HG03103 (cell line): ENCODE results near the gene SPDYC.
"Not testable (repeated sequence)": the region's sequence is repeated elsewhere in the genome, so short reads cannot be mapped to it uniquely, and the experiment has no call there.

Experiments used
- ATAC-seq: cut with Tn5 transposase; IDR thresholded peaks from one replicate; pipeline ENCODE4 v1.9.1; 2021; ENCODE audit warnings: low read depth; ENCODE audit not compliant: unreplicated experiment

SPDYC gene

DNA sequence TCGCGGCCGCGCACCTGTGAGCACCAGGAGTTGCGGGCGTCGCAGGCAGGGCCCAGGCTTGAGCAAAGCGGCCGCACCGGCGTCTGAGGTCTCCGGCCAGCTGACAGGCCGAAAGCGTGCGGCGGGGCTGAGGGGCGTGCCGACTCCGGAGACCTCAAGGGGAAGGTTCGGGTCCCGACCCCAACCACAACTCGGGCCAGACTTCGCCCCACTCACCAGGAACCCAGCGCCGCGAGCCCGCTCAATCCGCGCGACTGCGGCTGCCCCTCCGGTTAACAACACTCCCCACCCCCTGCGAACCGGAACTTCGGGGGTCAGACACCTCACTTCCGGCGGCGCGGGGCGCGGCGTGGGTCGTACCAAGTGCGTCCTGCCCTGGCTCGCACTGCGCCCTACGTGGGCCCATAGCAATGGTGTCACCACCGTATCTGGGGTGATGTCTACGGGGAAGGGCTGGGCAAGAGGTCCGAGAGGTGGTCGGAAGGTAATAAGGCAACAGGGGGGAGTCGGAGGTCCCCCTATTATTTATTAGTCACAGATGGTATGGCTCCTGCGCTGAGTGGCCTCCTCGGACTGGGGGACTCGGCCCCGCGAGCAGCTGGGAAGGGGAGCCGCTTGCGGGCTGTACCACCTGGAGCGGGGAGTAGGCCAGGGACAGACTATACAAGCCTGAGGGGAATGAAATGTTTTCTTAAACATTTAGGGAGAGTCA lies 35.6 kb upstream of the SPDYC start, which contains the start of gene SYVN1:
TSS of gene SYVN1 (minus strand) at position 280 of the 712 bp plus-strand sequence. CDS start 918 bp downstream, outside the sequence.
- ATAC-seq: peak; percentile 44

DNA sequence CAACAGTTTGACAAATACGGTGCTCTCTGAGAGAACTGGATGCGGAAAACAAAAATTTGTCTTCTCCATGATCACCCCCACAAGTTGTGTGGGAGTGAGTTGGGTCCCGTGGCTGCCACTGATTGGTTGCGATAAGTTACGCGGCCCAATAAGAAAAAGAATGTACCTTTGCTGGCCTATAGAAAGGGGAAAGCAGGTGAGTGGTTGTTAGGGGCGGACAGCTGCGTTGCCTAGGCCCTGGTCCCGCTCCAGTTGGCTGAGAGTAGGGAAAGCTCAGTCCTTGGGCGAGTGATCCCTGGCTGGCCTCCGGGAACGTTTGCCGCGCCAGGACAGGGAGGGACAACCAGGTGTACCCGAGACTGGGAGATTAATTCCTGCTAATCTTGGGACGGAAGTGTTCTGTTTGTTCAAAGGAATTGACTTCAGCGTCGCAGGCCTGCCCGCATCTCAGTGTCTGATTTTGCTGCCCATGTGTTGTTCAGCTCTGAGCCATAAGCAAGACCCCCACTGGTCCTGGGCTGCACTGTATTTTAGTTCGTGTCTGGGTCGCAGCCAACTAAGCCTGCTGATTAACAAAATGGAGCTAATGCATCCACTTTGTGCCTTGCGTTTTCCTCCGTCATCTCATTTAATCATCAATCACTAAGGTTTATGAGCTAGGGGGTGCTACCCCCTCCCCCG lies 34.9 kb upstream of the SPDYC start:
- ATAC-seq: peak; percentile 58

DNA sequence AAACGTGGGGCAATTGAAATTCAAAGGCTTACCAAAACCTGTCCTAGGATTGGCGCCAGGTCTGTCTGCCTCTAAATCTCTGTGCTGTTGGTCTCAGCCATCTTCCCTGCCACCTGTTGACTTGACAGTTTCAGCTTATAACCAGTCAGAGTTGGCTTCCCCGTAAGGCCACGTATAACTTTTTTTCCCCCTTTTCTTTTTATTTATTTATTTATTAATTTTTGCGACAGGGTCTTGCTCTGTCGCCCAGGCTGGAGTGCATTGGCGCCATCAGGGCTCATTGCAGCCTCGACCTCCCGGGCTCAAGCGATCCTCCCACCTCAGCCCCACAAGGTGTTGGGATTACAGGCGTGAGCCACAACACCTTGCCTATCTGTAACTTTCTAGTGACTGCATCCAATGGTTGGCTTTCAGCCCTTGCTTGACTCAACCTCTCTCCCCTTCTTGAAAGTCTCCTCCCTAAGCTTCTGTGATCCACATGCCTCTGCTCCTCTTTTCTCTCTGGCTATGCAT lies 34.3 kb upstream of the SPDYC start:
- no peak for ATAC-seq

DNA sequence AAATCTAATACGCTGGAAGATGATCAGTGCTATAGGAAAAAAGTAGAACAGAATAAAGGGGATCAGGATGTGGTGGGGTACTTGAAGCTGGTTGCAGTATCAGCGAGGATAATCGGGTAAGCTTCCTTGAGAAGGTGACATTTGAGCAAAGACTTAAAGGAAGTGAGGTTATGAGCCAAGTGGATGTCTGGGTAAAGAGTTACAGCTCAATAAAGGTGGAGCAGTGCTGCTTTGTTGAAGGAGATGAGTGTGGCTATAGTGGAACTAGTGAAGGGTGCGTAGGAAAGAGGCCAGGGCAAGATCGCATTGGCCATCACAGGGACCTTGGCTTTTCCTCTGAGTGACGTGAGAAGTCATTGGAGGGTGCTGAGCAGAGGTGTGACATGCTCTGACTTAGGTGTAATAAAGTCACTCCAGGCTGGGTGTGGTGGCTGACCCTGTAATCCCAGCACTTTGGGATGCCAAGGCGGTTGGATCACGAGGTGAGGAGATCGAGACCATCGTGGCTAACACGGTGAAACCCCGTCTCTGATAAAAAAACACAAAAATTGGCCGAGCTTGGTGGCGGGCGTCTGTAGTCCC lies 33.4 kb upstream of the SPDYC start:
- no peak for ATAC-seq

DNA sequence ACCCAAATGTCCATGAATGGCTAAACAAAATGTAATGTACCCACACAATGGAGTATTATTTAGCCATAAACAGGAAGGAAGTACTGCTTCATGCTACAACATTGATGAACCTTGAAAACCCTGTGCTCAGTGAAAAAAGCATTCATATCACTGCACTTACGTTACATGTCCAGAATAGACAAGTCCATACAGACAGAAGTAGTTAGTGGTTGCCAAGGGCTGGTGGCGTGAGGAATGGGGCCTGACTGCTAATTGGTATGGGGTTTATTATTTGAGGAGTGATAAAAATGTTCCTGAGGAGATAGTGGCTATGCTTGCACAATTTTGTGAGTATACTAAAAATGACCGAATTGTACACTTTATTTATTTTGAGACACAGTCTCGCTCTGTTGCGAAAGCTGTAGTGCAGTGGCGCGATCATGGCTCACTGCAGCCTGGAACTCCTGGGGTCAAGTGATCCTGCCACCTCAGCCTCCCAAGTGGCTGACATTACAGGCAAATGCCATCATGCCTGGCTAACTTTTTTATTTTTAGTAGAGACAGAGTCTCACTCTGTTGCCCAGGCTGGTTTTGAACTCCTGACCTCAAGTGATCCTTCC lies 28.0 kb upstream of the SPDYC start:
- no peak for ATAC-seq

DNA sequence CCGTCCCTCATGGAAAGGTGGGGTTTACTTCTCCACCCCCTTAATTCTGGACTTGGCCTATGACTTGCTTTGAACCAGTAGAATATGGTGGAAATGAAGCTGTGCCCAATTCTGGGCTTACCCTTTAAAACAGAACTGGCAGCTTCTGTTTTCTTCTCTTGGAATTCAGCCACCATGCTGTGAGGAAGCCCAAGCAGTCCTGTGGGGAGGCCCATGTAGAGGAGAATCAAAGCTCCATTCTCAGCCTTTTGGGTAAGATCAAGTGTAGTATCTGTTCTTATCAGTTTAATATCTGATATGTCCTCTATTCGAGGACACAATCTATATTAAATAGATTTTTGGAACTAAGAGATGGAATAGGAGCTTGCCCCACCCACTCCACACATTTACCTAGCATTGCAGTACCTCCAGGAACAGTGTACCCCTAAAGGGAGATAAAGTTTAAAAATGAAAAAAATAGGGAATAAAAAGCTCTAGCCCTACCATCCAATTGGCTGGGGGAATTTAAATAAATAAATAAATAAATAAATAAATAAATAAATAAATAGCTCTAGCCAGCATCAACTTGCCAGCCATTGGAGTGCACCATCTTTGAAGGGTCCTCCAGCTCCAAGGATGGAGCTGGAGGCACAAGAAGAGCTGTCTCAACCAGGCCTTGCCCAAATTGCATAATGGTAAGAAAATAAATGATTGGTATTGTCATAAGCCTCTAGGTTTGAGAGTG lies 22.5 kb upstream of the SPDYC start:
- no peak for ATAC-seq

DNA sequence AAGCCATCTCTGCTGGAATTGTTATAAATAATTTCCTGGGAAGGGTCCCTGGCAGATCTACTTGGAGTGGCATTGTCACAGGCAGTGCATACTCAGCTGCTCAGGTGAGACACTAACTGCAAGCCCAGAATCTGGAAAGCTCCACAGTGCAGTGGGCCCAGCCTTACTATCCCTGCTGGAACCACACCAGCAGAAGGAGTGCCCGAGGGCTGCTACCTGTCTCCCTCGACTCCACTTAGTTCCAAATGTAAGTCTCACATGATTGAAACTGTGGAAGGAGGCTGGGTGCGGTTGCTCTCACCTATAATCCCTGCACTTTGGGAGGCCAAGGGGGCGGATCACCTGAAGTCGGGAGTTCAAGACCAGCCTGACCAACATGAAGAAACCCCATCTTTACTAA lies 21.4 kb upstream of the SPDYC start:
- ATAC-seq: no peak

DNA sequence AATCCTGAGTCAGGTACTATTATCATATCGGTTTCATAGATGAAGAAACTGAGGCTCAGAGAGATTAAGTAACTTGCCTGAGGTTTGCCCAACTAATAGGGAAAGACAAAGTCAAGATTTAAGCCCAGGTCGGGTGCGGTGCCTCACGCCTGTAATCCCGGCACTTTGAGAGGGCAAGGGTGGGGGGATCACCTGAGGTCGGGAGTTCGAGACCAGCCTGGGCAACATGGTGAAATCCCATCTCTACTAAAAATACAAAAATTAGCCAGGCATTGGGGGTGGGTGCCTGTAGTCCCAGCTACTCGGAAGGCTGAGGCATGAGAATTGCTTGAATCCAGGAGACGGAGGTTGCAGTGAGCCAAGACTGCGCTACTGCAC lies 19.9 kb upstream of the SPDYC start:
- ATAC-seq: not testable (repeated sequence)

DNA sequence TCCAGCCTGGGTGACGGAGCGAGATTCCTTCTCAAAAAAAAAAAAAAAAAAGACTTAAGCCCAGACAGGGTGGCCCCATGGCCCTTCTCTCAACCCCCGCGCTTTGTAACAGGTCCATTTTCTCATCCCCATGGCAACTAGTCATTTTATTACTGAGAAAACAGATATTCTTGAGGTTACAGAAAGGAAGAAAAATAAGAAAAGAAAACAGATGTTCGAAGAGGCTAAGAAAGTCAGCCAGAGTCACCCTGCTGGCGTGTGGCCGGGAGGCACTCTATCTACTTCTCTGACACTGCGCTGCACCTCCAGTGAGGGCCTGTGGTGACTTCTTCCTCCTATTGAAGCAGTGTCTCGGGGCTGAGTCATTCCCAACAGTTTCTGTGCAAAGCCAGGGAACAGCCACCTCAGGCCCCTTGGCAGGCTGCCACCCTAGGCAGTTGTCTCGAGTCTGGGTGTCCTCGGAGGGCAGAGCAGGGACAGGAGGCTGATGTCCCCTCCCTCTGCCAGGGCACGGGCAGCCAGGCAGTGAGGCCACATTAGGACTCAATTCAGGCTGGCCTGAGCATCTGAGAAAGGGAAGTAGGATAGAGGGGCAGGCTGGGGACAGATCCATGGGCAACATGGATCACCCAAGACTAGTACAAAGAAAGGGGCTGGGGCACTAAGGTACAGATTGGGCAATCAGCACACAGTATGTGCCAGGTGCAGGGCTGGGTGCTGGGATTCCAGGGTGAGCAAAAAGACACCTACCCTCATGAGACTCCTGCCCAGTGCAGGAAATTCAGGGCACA lies 19.3 kb upstream of the SPDYC start:
- ATAC-seq: no peak

DNA sequence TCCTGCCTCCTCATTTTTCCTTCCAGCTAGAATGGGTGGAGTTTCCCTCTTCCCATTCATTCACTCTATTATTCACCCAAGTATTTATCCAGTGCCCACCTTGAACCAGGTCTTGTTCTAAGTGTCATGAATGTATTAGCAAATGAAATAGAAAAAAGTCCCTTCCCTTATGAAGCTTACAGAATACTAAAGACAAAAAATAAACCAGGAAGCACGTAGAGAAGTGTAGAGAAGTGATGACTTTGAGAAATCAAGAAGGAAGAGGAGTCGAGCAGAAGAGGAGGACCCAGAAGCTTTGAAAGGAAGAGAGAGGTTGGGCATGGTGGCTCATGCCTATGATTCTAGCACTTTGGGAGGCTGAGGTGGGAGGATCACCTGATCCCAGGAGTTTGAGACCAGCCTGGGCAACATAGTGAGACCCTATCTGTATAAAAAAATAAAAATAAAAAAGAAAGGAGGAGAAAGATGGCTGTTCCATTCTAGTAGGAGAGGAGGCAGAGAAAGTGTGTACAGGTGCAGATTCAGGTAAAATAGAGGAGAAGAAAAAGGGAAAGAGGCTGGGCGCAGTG lies 18.6 kb upstream of the SPDYC start:
- ATAC-seq: no peak

DNA sequence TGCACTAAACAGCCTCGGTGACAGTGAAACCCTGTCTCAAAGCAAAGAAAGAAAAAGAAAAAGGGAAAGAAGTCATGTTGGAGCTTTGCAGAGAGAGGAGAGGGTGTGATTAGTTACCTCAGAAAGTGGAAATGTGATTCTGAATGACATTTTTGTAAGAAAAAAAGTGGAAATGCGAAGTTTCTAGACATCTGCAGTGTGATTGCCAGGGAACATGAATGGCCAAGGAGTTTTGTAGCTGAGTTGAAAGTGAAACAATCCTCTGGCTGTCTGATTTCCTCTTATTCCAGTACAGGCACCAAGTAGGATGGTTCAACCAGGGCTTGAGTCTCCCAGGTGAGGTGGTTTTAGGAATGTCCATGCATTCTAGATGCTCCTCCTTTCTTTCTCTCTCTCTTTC lies 17.9 kb upstream of the SPDYC start:
- ATAC-seq: no peak

DNA sequence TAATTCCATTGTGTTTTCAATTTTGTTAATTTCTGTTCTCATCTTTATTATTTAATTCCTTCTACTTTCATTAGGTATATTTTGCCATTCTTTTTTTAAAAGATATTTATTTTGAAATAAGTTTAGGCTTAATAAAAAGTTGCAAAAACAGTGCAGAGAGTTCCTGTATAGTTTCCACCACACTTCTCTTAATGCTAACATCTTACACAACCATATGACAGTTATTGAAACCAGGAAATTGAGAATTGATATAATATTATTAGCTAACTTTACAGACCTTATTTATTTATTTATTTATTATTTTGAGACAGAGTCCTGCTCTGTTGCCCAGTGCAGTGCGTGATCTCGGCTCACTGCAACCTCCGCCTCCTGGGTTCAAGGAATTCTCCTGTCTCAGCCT lies 13.8 kb upstream of the SPDYC start:
- ATAC-seq: no peak

DNA sequence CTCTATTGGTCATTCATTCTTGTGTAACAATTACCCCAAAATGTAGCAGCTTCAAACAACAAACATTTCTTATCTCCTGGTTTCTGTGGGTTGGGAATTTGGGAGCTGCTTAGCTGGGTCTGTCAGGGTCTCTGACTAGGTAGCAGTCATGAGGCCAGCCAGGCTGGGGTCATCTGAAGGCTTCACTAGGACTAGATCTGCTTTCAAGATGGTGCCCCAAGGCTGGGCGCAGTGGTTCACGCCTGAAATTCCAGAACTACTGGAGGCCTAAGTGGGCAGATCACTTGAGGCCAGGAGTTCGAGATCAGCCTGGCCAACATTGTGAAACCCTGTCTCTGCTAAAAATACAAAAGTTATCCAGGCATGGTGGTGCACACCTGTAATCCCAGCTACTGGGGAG lies 13.1 kb upstream of the SPDYC start:
- ATAC-seq: no peak

DNA sequence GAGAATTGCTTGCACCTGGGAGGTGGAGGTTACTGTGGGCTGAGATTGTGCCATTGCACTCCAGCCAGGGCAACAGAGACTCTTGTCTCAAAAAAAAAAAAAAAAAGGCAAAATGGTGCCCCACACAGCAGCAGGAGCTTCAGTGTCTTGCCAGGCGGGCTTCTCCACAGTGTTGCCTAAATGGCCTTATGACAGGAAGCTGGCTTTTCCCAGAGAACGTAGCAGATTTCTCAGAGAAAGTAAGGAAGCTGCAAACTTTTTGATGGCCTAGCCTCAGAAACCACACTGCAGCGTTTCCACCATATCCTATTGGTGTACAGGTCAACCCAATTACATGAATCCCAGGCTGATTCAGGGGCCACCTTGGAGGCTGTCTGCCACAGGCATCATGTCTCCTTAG lies 12.7 kb upstream of the SPDYC start:
- ATAC-seq: no peak

DNA sequence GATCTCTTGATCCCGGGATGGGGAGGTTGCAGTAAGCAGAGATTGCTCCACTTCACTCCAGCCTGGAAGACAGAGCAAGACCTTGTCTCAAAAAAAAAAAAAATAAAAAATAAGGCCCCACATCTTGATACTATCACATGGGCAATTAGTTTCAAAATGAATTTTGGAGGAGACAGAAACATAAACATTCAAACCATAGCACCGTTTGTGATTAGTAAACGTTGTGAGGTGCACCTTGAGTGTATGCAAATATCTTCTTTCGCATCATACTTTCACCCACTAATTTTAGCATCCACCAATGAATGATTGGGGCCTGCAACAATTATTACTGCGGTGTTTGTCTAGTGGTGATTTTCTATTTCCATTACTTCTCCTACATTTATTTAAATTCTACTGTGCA lies 11.0 kb upstream of the SPDYC start:
- no peak for ATAC-seq

DNA sequence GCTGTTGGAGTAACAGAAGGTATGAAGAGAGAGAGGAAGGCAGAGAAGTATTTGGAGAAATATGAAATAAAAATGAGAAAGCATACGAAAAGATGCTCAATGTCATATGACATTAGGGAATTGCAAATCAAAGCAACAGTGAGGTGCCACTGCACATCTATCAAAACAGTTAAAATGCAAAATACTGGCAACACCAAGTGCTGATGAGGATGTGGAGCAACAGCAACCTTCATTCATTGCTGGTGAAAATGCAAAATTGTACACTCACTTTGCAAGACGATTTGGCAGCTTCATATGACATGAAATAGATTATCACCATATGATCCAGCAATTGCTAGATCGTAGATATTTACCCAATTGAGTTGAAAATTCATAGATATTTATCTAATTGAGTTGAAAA lies 9.4 kb upstream of the SPDYC start:
- no peak for ATAC-seq

DNA sequence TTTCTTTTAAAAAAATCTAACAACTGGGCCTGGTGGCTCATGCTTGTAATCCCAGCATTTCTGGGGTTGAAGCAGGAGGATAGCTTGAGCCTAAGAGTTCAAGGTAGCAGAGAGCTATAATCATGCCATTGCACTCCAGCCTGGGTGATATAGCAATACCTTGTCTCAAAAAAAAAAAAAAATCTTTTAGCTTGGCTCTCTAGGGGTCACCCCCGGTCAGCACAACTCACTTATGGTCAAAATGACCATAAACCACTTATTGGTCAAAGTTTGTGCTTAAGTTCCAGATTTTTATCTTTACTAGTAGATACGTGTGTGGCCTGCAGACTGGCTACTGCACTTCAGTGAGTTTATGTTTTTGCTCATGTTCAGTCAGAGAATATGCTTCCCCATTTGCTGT lies 6.3 kb upstream of the SPDYC start:
- ATAC-seq: no peak

DNA sequence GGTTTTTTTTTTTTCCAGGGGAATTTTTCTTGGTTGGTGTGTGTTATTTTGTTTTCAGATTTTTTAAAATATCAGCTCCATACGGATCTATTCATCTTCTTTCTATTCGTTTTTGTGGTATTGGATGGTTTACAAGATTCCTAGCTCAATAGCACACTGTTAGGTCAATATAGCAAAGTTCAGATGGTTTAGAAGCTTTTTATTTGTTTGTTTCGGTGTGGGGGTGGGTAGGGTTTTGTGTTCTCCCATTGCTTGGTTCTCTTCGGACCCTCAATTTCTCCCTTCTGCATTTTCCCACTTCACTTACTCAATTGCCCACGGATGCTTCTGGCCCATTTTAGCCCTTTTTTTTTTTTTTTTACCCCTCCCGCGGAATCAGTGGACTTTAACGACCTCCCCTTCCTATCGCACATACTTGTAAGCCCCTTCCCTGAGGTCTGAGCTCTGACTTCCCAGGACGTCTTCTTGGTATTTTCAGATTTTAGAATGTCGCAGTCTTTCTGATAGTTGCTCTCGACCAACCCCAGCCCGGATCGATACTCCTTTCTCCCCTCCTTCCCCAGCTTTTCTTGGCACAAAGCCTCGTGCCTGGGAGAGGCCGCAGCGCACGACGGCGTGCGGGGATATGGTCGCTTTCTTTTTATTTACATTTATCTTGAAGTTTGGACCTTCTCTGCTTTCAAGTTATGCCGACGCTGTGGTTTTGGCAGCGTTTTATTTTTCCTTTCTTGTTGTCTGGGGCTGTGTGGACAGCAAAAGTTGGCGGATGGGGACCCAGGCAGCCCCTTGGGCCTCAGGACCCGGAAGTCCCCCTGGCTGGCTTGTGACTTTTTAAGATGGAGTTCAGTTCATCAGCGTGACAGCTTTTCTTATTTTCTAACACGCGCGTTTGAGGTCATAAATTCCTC lies 4.4 kb upstream of the SPDYC start:
- ATAC-seq: no peak

DNA sequence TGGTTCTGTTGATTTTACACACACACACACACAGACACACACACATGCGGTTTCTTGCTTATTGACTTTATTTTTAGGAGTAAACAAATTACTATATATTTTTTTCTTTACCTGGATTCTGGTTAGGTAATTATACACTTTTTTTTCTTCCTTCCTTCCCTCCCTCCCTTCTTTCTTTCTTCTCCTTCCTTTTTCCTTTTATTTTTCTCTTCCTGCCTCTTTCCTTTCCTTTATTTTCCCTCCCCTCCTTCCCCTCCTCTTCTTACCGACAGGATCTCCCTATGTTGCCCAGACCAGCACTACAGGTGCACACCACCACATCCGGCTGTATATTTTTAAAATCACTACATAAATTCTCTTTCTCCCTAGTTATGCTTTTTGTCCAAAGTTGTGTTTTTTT lies 3.1 kb upstream of the SPDYC start:
- ATAC-seq: no peak
